ENCODE results near the gene TMEM200B. TPM values are rescaled to one million over a fixed set of nuclear protein-coding genes. Genes with fewer than 3 reads are reported as not detected.
"Not testable (repeated sequence)": the region's sequence is repeated elsewhere in the genome, so short reads cannot be mapped to it uniquely, and the experiment has no call there.

TMEM200B gene
- total RNA-seq, 1 donor from 2014 or later, result not detected

GRCh38 chr1:29134695-29135028, 11.0 kb upstream of the TMEM200B start:
- no peak for ATAC-seq (ENCODE audit: low read depth)
- intact Hi-C loops (cut with micrococcal nuclease), result no loop called here

GRCh38 chr1:29133861-29134694, 10.4 kb upstream of the TMEM200B start:
- Mint-ChIP-seq H3K9me3 (no peaks in the 10 kb centered on the region), H3K4me3 (peak overlapping the region; percentile 19), H3K27me3 (peaks cover 16% of the 10 kb centered on the region), H3K36me3 (ENCODE audit: low read depth) (no peaks in the 10 kb centered on the region), H3K27ac (no peak overlapping the region), H3K4me1 (no peaks in the 10 kb centered on the region)
- CTCF ChIA-PET, result no interaction called here
- DNase-seq (no peak), ATAC-seq (ENCODE audit: low read depth) (no peak)
- intact Hi-C loops (cut with micrococcal nuclease), result no loop called here
- POLR2A ChIA-PET, result no interaction called here
- TF ChIP-seq, protein P1, sequence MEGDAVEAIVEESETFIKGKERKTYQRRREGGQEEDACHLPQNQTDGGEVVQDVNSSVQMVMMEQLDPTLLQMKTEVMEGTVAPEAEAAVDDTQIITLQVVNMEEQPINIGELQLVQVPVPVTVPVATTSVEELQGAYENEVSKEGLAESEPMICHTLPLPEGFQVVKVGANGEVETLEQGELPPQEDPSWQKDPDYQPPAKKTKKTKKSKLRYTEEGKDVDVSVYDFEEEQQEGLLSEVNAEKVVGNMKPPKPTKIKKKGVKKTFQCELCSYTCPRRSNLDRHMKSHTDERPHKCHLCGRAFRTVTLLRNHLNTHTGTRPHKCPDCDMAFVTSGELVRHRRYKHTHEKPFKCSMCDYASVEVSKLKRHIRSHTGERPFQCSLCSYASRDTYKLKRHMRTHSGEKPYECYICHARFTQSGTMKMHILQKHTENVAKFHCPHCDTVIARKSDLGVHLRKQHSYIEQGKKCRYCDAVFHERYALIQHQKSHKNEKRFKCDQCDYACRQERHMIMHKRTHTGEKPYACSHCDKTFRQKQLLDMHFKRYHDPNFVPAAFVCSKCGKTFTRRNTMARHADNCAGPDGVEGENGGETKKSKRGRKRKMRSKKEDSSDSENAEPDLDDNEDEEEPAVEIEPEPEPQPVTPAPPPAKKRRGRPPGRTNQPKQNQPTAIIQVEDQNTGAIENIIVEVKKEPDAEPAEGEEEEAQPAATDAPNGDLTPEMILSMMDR (IDR thresholded peaks at IDR 0.05), result no peak

More at GRCh38 chr1:29134695-29135028, 11.0 kb upstream of the TMEM200B start:
- Mint-ChIP-seq H3K27ac (no peak overlapping the region), H3K27me3 (peaks cover 16% of the 10 kb centered on the region), H3K4me3 (no peak overlapping the region), H3K36me3 (ENCODE audit: low read depth) (no peaks in the 10 kb centered on the region), H3K9me3 (no peaks in the 10 kb centered on the region), H3K4me1 (no peaks in the 10 kb centered on the region)
- ChIA-PET POLR2A (no interaction called here), CTCF (no interaction called here)
- no peak for DNase-seq
- TF ChIP-seq, protein P1 (IDR thresholded peaks at IDR 0.05), result no peak

DNA sequence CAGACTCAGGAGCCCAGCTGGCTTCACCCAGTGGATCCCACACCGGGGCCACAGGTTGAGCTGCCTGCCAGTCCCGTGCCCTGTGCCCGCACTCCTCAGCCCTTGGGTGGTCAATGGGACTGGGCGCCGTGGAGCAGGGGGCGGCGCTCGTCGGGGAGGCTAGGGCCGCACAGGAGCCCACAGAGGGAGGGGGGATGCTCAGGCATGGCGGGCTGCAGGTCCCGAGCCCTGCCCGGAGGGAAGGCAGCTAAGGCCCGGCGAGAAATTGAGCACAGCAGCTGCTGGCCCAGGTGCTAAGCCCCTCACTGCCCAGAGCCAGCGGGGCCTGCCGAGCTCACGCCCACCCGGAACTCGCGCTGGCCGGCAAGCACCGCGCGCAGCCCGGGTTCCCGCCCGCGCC, 7.4 kb upstream of the TMEM200B start:
- POLR2A ChIA-PET, result interaction anchor here (0.6 kb wide), 1 partner anchor 11 kb away, joined by 3 read pairs; no protein-coding TSS in a partner anchor
- CTCF ChIA-PET, result not testable (repeated sequence)

GRCh38 chr1:29129916-29130315, 6.2 kb upstream of the TMEM200B start:
- H3K27me3 Mint-ChIP-seq, result peaks cover 22% of the 10 kb centered on the region

More for the DNA sequence above, 7.4 kb upstream of the TMEM200B start:
- H3K27ac Mint-ChIP-seq; DNase-seq; ATAC-seq (ENCODE audit: low read depth); H3K4me1 Mint-ChIP-seq; H3K9me3 Mint-ChIP-seq; H3K36me3 Mint-ChIP-seq (ENCODE audit: low read depth); intact Hi-C loops (cut with micrococcal nuclease); H3K4me3 Mint-ChIP-seq: not testable (repeated sequence)
- H3K27me3 Mint-ChIP-seq, result peaks cover 12% of the 10 kb centered on the region

DNA sequence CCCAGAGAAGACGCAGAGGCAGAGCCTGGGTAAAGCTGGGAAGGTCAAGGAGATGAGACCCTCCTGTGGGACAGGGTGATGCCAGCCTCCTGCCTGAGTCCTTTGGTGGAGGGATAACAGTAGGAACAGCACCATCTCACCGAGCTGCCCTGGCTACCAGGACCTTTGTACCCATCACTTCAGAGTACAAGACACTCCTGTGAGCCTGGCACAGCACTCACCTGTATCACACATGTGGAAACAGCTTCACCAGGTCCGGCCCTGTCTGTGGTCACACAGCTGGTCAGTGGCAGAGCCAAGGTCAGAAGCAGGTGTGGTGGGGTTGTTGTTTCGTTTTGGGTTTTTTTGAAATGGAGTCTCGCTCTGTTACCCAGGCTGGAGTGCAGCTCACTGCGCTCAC, 5.0 kb upstream of the TMEM200B start:
- no peak for ATAC-seq (ENCODE audit: low read depth)
- Mint-ChIP-seq H3K27ac (no peak overlapping the region), H3K4me3 (no peak overlapping the region), H3K4me1 (peaks cover 6% of the 10 kb centered on the region), H3K27me3 (peaks cover 20% of the 10 kb centered on the region), H3K9me3 (no peaks in the 10 kb centered on the region), H3K36me3 (ENCODE audit: low read depth) (no peaks in the 10 kb centered on the region)
- DNase-seq, result no peak
- TF ChIP-seq, protein P1 (IDR thresholded peaks at IDR 0.05), result no peak
- intact Hi-C loops (cut with micrococcal nuclease), result no loop called here
- CTCF ChIA-PET, result no interaction called here
- POLR2A ChIA-PET, result no interaction called here

More at GRCh38 chr1:29129916-29130315, 6.2 kb upstream of the TMEM200B start:
- Mint-ChIP-seq H3K4me3 (no peak overlapping the region), H3K4me1 (peaks cover 6% of the 10 kb centered on the region), H3K27ac (no peak overlapping the region), H3K36me3 (ENCODE audit: low read depth) (no peaks in the 10 kb centered on the region), H3K9me3 (no peaks in the 10 kb centered on the region)
- ChIA-PET CTCF (no interaction called here), POLR2A (no interaction called here)
- intact Hi-C loops (cut with micrococcal nuclease), result no loop called here
- TF ChIP-seq, protein P1 (IDR thresholded peaks at IDR 0.05), result no peak
- DNase-seq, result no peak
- ATAC-seq (ENCODE audit: low read depth), result no peak

All from activated B cell treated with CpG ODN at 0.5 μM for 24 hours (primary cell).